HUES48 (cell line): ENCODE results near the gene SDR39U1.

Source experiments
- H3K27ac ChIP-seq: one replicate; pipeline ENCODE4 v1.7.0; 2013; ENCODE audit warnings: low read depth, low read length, inconsistent platforms
- H3K27me3 ChIP-seq: 2 replicates; pipeline ENCODE4 v1.6.1; 2013; ENCODE audit warnings: mild to moderate bottlenecking, low read length; ENCODE audit not compliant: control insufficient read depth, insufficient read depth
- H3K36me3 ChIP-seq: 2 replicates; pipeline ENCODE4 v1.6.1; 2013; ENCODE audit warnings: low read length; ENCODE audit not compliant: control insufficient read depth, insufficient read depth
- H3K4me1 ChIP-seq: 2 replicates; pipeline ENCODE4 v1.6.1; 2013; ENCODE audit warnings: mild to moderate bottlenecking, low read length; ENCODE audit not compliant: control insufficient read depth, insufficient read depth
- H3K4me3 ChIP-seq: 2 replicates; pipeline ENCODE4 v1.5.1; 2013; ENCODE audit warnings: mild to moderate bottlenecking, low read depth, low read length
- H3K9ac ChIP-seq: 2 replicates; pipeline ENCODE4 v1.6.1; 2013; ENCODE audit warnings: mild to moderate bottlenecking, low read depth, low read length, moderate library complexity
- H3K9me3 ChIP-seq: 2 replicates; pipeline ENCODE4 v1.6.1; 2013; ENCODE audit warnings: low read length; ENCODE audit not compliant: control insufficient read depth, insufficient read depth

The SDR39U1 gene

GRCh38 chr14:24435192-24435810 is 7.3 kb downstream of the SDR39U1 start:
- H3K27me3 ChIP-seq, result no peaks in the 10 kb centered on the region
- peaks cover 55% of the 10 kb centered on the region for H3K36me3 ChIP-seq
- no peaks in the 10 kb centered on the region for H3K9me3 ChIP-seq
- H3K27ac ChIP-seq, result no peak overlapping the region
- H3K4me3 ChIP-seq, result no peak overlapping the region
- 0 out of 2 replicates have a peak, but pooled peaks cover 9% of the 10 kb centered on the region for H3K4me1 ChIP-seq
- H3K9ac ChIP-seq, result no peak overlapping the region

GRCh38 chr14:24434676-24435075 is 7.9 kb downstream of the SDR39U1 start:
- no peak overlapping the region for H3K27ac ChIP-seq
- no peak overlapping the region for H3K9ac ChIP-seq
- no peak overlapping the region for H3K4me3 ChIP-seq
- H3K36me3 ChIP-seq, result peaks cover 48% of the 10 kb centered on the region
- H3K4me1 ChIP-seq, result 0 out of 2 replicates have a peak, but pooled peaks cover 9% of the 10 kb centered on the region
- no peaks in the 10 kb centered on the region for H3K9me3 ChIP-seq
- no peaks in the 10 kb centered on the region for H3K27me3 ChIP-seq

GRCh38 chr14:24434036-24434435 is 8.5 kb downstream of the SDR39U1 start:
- H3K9ac ChIP-seq, result no peak overlapping the region
- H3K4me1 ChIP-seq, result peaks cover 12% of the 10 kb centered on the region; the same call in 1 of the 2 replicates
- H3K4me3 ChIP-seq, result no peak overlapping the region
- peaks cover 42% of the 10 kb centered on the region for H3K36me3 ChIP-seq
- H3K27me3 ChIP-seq, result peaks cover 3% of the 10 kb centered on the region; the same call in 1 of the 2 replicates
- H3K9me3 ChIP-seq, result no peaks in the 10 kb centered on the region
- H3K27ac ChIP-seq, result no peak overlapping the region

GRCh38 chr14:24432259-24433131 is 10.1 kb downstream of the SDR39U1 start:
- H3K4me1 ChIP-seq, result peaks cover 12% of the 10 kb centered on the region; the same call in 1 of the 2 replicates
- H3K27me3 ChIP-seq, result peaks cover 11% of the 10 kb centered on the region; the same call in 1 of the 2 replicates
- no peak overlapping the region for H3K27ac ChIP-seq
- no peaks in the 10 kb centered on the region for H3K9me3 ChIP-seq
- no peak overlapping the region for H3K9ac ChIP-seq
- no peak overlapping the region for H3K4me3 ChIP-seq
- H3K36me3 ChIP-seq, result peaks cover 27% of the 10 kb centered on the region

- Histone ChIP-seq H3K9ac (no peak overlapping the region), H3K4me1 (peaks cover 16% of the 10 kb centered on the region; the same call in 1 of the 2 replicates), H3K36me3 (peaks cover 21% of the 10 kb centered on the region), H3K4me3 (0 out of 2 replicates have a peak overlapping the region, but pooled peaks have one; percentile 1), H3K27me3 (peaks cover 11% of the 10 kb centered on the region; the same call in 1 of the 2 replicates), H3K9me3 (no peaks in the 10 kb centered on the region), H3K27ac (no peak overlapping the region)
These were observed 10.9 kb downstream of the SDR39U1 start for GRCh38 chr14:24431569-24432258.

- Histone ChIP-seq H3K4me3 (peak overlapping the region; percentile 80), H3K27ac (peak overlapping the region; percentile 90), H3K4me1 (peaks cover 17% of the 10 kb centered on the region; the same call in 1 of the 2 replicates)
These were observed 11.7 kb downstream of the SDR39U1 start for GRCh38 chr14:24430682-24431568.

GRCh38 chr14:24430143-24430681 is 12.4 kb downstream of the SDR39U1 start:
- Histone ChIP-seq H3K4me1 (peaks cover 17% of the 10 kb centered on the region; the same call in 1 of the 2 replicates), H3K36me3 (peaks cover 17% of the 10 kb centered on the region), H3K4me3 (peak overlapping the region; percentile 80), H3K27me3 (peaks cover 11% of the 10 kb centered on the region; the same call in 1 of the 2 replicates), H3K27ac (peak overlapping the region; percentile 90), H3K9ac (peak overlapping the region; percentile 79), H3K9me3 (no peaks in the 10 kb centered on the region)

More at GRCh38 chr14:24430682-24431568, 11.7 kb downstream of the SDR39U1 start:
- no peaks in the 10 kb centered on the region for H3K9me3 ChIP-seq
- peak overlapping the region; percentile 79 for H3K9ac ChIP-seq
- peaks cover 11% of the 10 kb centered on the region; the same call in 1 of the 2 replicates for H3K27me3 ChIP-seq
- H3K36me3 ChIP-seq, result peaks cover 17% of the 10 kb centered on the region

GRCh38 chr14:24429395-24430142 is 13.0 kb downstream of the SDR39U1 start, which contains the start of the genes CBLN3 and KHNYN:
Gene CBLN3 (minus strand): TSS chr14:24429668. CDS start chr14:24429054, 614 bp downstream.
Gene KHNYN (plus strand): TSS chr14:24429954. CDS start chr14:24430731, 777 bp downstream.
- Histone ChIP-seq H3K27me3 (peaks cover 11% of the 10 kb centered on the region; the same call in 1 of the 2 replicates), H3K4me1 (peaks cover 17% of the 10 kb centered on the region; the same call in 1 of the 2 replicates), H3K27ac (peak within 1 kb of the TSS; percentile 90), H3K36me3 (peaks cover 17% of the 10 kb centered on the region), H3K9ac (peak within 1 kb of the TSS; percentile 79), H3K9me3 (no peaks in the 10 kb centered on the region), H3K4me3 (peak within 1 kb of the TSS; percentile 80)
